ENCODE measurements around the gene CTIF.

The CTIF gene

DNA sequence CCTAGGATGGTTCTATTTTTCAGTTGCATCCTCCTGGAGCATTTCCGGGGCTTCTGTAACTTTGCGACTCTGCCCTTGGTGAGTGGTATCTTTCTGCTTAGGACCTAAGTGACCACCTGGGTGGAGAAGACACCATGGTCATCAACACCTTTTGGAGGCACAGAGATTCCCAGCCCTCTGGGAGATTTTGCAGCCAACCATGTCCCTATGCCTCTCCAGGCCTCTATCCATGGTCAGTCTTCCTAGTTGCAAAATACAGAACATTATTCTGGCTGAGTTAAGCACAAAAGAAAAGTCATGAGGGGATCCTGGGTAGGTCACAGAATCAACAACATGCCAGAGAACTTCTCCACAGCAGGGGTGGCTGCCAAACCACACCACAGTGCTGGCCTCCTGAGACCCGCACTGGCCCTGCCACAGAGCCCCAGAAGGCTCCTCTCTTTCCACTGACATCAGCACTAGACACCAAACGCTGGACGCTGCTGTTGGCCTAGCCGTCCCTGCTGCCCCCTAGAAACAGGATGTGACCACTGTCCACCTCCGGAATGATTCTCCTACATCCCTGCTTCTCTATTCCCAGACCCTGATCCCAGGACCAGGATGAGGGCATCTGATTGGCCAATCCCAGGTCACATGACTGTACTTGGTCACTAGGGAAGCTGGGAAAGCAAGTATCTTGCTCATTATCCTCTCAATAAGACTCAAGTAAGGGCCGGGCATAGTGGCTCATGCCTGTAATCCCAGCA is 364.2 kb downstream of the CTIF start:
- Histone ChIP-seq H3K4me2 (ENCODE audit: low read length) (no peak overlapping the region), H3K9me3 (ENCODE audit: control insufficient read depth, low read length) (no peaks in the 10 kb centered on the region), H2AFZ (peak overlapping the region; percentile 44), H3K79me2 (no peaks in the 10 kb centered on the region), H3K27ac (no peak overlapping the region), H3K9ac (no peak overlapping the region), H3K4me1 (peaks cover 8% of the 10 kb centered on the region), H3K4me3 (ENCODE audit: low read depth, low read length) (no peak overlapping the region), H3K27me3 (ENCODE audit: control insufficient read depth, insufficient read depth, low read length) (no peaks in the 10 kb centered on the region), H3K36me3 (ENCODE audit: control insufficient read depth, insufficient read depth, low read length) (no peaks in the 10 kb centered on the region)
- TF ChIP-seq, protein P1, sequence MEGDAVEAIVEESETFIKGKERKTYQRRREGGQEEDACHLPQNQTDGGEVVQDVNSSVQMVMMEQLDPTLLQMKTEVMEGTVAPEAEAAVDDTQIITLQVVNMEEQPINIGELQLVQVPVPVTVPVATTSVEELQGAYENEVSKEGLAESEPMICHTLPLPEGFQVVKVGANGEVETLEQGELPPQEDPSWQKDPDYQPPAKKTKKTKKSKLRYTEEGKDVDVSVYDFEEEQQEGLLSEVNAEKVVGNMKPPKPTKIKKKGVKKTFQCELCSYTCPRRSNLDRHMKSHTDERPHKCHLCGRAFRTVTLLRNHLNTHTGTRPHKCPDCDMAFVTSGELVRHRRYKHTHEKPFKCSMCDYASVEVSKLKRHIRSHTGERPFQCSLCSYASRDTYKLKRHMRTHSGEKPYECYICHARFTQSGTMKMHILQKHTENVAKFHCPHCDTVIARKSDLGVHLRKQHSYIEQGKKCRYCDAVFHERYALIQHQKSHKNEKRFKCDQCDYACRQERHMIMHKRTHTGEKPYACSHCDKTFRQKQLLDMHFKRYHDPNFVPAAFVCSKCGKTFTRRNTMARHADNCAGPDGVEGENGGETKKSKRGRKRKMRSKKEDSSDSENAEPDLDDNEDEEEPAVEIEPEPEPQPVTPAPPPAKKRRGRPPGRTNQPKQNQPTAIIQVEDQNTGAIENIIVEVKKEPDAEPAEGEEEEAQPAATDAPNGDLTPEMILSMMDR (IDR thresholded peaks at IDR 0.05) = no peak

DNA sequence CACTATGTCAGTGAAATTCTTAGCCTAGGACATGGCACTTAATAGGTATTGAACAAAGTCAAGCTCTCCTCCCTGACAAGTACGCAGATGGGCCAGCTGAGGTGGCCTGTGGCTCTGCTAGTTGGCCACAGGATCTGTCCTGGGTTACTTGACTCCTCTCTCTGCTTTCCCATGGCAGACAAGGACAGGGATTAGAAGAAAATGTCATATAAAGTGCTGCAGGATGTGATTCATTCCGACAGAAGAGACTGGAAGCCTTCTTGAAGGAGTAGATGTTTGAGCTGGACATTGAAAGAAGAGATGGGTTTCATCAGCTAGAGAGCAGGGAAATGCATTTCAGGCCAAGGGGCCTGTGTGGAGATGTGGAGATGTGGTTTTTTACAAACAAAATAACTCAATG is 365.3 kb downstream of the CTIF start:
- Histone ChIP-seq H3K9ac (no peak overlapping the region), H3K27me3 (ENCODE audit: control insufficient read depth, insufficient read depth, low read length) (no peaks in the 10 kb centered on the region), H3K27ac (no peak overlapping the region), H3K4me3 (ENCODE audit: low read depth, low read length) (no peak overlapping the region), H3K9me3 (ENCODE audit: control insufficient read depth, low read length) (no peaks in the 10 kb centered on the region), H2AFZ (no peak overlapping the region), H3K79me2 (no peaks in the 10 kb centered on the region), H3K4me1 (peaks cover 8% of the 10 kb centered on the region), H3K4me2 (ENCODE audit: low read length) (no peak overlapping the region), H3K36me3 (ENCODE audit: control insufficient read depth, insufficient read depth, low read length) (no peaks in the 10 kb centered on the region)
- TF ChIP-seq, protein P1 (IDR thresholded peaks at IDR 0.05) = no peak

DNA sequence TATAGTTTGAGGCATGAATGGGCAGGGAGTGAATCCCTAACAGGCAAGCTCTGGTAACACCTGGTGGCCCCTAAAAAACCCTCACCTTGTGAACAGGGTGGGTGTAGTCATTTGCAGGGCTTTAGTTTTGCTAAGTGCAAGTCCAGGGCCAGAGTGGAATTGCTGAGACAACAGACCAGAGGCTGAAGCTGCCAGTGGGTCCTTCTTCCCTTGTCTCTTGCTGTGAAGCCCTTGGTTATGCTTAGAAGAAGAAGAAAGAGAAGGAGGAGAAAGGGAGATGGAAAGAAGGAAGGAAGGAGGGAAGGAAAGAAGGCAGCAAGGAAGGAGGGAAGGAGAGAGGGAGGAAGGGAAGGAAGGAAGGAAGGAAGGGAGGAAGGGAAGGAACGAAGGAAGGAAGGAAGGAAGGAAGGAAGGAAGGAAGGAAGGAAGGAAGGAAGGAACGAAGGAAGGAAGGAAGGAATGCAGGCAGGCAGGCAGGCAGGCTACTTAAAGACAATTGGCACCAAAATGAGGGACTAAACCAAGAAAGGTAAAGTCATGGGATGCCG is 366.1 kb downstream of the CTIF start:
- Histone ChIP-seq H3K36me3 (ENCODE audit: control insufficient read depth, insufficient read depth, low read length) (no peaks in the 10 kb centered on the region), H3K27me3 (ENCODE audit: control insufficient read depth, insufficient read depth, low read length) (no peaks in the 10 kb centered on the region), H3K9ac (no peak overlapping the region), H2AFZ (no peak overlapping the region), H3K9me3 (ENCODE audit: control insufficient read depth, low read length) (no peaks in the 10 kb centered on the region), H3K4me3 (ENCODE audit: low read depth, low read length) (no peak overlapping the region), H3K4me1 (peaks cover 8% of the 10 kb centered on the region), H3K4me2 (ENCODE audit: low read length) (no peak overlapping the region), H3K79me2 (no peaks in the 10 kb centered on the region), H3K27ac (no peak overlapping the region)
- TF ChIP-seq, protein P1 (IDR thresholded peaks at IDR 0.05) = no peak

DNA sequence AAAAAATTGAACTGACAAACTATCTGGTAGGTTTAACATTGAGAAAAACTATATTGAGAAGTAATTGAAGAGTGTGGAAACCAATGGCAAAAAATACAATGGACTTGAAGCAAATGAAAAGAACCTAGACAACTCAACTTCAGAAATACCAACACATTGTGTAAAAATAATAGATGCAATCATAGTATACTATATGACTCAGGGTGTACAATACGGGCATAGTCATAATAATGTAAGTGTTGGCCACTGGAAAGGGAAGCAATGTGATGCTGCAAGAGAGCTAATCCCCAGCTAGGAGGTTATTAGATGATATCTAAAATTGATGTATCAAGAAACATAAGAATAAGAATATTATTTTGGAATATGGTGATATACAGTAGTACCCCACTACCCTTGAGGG is 366.7 kb downstream of the CTIF start:
- H2AFZ ChIP-seq = no peak overlapping the region
- H3K4me1 ChIP-seq = peaks cover 8% of the 10 kb centered on the region
- H3K9me3 ChIP-seq (ENCODE audit: control insufficient read depth, low read length) = no peaks in the 10 kb centered on the region
- no peak overlapping the region for H3K9ac ChIP-seq
- TF ChIP-seq, protein P1 (IDR thresholded peaks at IDR 0.05) = no peak
- no peaks in the 10 kb centered on the region for H3K79me2 ChIP-seq
- no peak overlapping the region for H3K4me2 ChIP-seq (ENCODE audit: low read length)
- no peak overlapping the region for H3K4me3 ChIP-seq (ENCODE audit: low read depth, low read length)
- no peaks in the 10 kb centered on the region for H3K36me3 ChIP-seq (ENCODE audit: control insufficient read depth, insufficient read depth, low read length)
- no peaks in the 10 kb centered on the region for H3K27me3 ChIP-seq (ENCODE audit: control insufficient read depth, insufficient read depth, low read length)
- no peak overlapping the region for H3K27ac ChIP-seq

DNA sequence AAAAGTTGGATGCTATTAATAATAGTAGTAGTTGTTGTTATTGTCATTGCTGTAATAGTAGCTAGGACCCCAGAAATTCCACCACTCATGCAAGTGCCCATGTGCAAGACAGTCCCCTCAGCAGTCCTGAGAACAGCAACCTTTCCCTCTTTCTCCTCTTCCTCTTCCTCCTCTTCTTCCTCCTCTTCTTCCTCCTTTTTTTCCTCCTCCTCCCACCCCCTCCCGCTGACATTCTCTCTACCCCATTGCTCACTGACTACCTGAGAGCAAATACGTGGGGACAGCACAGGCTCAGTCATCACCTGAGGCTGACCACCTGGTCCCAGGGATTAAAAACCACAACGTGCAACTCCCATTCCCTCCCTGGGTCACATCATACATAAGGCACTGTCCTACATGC is 370.1 kb downstream of the CTIF start:
- H3K9me3 ChIP-seq (ENCODE audit: control insufficient read depth, low read length) = no peaks in the 10 kb centered on the region
- no peaks in the 10 kb centered on the region for H3K79me2 ChIP-seq
- no peak overlapping the region for H3K4me3 ChIP-seq (ENCODE audit: low read depth, low read length)
- H3K36me3 ChIP-seq (ENCODE audit: control insufficient read depth, insufficient read depth, low read length) = no peaks in the 10 kb centered on the region
- TF ChIP-seq, protein P1 (IDR thresholded peaks at IDR 0.05) = no peak
- no peak overlapping the region for H3K9ac ChIP-seq
- no peak overlapping the region for H3K4me2 ChIP-seq (ENCODE audit: low read length)
- H3K4me1 ChIP-seq = no peaks in the 10 kb centered on the region
- no peaks in the 10 kb centered on the region for H3K27me3 ChIP-seq (ENCODE audit: control insufficient read depth, insufficient read depth, low read length)
- no peak overlapping the region for H2AFZ ChIP-seq
- H3K27ac ChIP-seq = no peak overlapping the region
